Activated CD4-positive, alpha-beta T cell treated with anti-CD3 and anti-CD28 coated beads for 4 hours (primary cell): Measurements from ENCODE around the gene MYO3B.

Source experiments
- DNase-seq, 2 donors: peaks; one replicate each; pipeline ENCODE4 v3.0.0-alpha.2; 2020

The MYO3B gene

GRCh38 chr2:170485254-170486026, 307.5 kb downstream of the MYO3B start:
- DNase-seq: no peak

GRCh38 chr2:170486730-170487129, 308.8 kb downstream of the MYO3B start:
- DNase-seq: no peak

GRCh38 chr2:170488807-170489206, 310.9 kb downstream of the MYO3B start:
- no peak for DNase-seq

GRCh38 chr2:170492010-170492409, 314.1 kb downstream of the MYO3B start:
- DNase-seq: no peak

- DNase-seq: no peak
Observed at GRCh38 chr2:170493426-170494097, 315.6 kb downstream of the MYO3B start.

- no peak for DNase-seq
Observed at GRCh38 chr2:170495896-170496295, 317.9 kb downstream of the MYO3B start.

GRCh38 chr2:170498619-170499018, 320.7 kb downstream of the MYO3B start:
- DNase-seq: no peak

GRCh38 chr2:170500104-170500503, 322.2 kb downstream of the MYO3B start:
- DNase-seq: no peak

GRCh38 chr2:170500770-170501169, 322.8 kb downstream of the MYO3B start:
- no peak for DNase-seq

GRCh38 chr2:170501421-170502043, 323.6 kb downstream of the MYO3B start:
- DNase-seq: no peak

GRCh38 chr2:170502361-170503130, 324.6 kb downstream of the MYO3B start:
- DNase-seq: no peak

GRCh38 chr2:170503563-170503962, 325.6 kb downstream of the MYO3B start:
- DNase-seq: no peak

GRCh38 chr2:170503971-170504809, 326.2 kb downstream of the MYO3B start:
- no peak for DNase-seq

- no peak for DNase-seq
Observed at GRCh38 chr2:170504810-170505145, 326.8 kb downstream of the MYO3B start.

GRCh38 chr2:170505631-170506275, 327.8 kb downstream of the MYO3B start:
- DNase-seq: no peak

- DNase-seq: no peak
Observed at GRCh38 chr2:170509452-170510193, 331.7 kb downstream of the MYO3B start.

GRCh38 chr2:170512266-170512665, 334.3 kb downstream of the MYO3B start:
- no peak for DNase-seq

- no peak for DNase-seq
Observed at GRCh38 chr2:170514140-170514539, 336.2 kb downstream of the MYO3B start.

GRCh38 chr2:170517538-170517937, 339.6 kb downstream of the MYO3B start:
- DNase-seq: no peak

- no peak for DNase-seq
Observed at GRCh38 chr2:170518911-170519310, 341.0 kb downstream of the MYO3B start.

GRCh38 chr2:170521299-170521698, 343.4 kb downstream of the MYO3B start:
- no peak for DNase-seq
